ENCODE measurements around the gene ELL2.

ELL2 gene

DNA sequence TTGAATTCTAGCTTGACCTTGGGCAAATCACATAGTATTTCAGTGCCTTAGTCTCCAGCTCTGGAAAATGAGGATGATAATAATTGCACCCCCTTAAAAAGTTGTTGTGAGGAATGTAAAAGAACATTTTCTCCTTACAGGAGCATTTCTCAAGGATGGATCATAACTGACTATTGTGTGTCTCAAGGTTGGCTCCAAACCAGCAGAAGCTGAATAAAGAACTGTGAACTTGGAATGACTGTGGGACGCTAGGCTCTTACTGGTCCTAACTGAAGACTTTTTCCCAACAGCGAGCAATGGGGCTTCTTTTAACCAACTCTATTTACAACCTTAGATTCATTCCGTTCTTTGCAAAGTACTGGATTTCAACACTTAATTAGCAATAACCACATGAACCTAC lies 113.0 kb downstream of the ELL2 start:
- no peak for DNase-seq (ENCODE audit: low read depth)
- no peak overlapping the region for H3K4me3 ChIP-seq (ENCODE audit: low read depth, low read length)
- TF ChIP-seq, protein P1, sequence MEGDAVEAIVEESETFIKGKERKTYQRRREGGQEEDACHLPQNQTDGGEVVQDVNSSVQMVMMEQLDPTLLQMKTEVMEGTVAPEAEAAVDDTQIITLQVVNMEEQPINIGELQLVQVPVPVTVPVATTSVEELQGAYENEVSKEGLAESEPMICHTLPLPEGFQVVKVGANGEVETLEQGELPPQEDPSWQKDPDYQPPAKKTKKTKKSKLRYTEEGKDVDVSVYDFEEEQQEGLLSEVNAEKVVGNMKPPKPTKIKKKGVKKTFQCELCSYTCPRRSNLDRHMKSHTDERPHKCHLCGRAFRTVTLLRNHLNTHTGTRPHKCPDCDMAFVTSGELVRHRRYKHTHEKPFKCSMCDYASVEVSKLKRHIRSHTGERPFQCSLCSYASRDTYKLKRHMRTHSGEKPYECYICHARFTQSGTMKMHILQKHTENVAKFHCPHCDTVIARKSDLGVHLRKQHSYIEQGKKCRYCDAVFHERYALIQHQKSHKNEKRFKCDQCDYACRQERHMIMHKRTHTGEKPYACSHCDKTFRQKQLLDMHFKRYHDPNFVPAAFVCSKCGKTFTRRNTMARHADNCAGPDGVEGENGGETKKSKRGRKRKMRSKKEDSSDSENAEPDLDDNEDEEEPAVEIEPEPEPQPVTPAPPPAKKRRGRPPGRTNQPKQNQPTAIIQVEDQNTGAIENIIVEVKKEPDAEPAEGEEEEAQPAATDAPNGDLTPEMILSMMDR (IDR thresholded peaks at IDR 0.05; ENCODE audit: insufficient read depth, low read depth, low read length, missing control alignments): no peak

DNA sequence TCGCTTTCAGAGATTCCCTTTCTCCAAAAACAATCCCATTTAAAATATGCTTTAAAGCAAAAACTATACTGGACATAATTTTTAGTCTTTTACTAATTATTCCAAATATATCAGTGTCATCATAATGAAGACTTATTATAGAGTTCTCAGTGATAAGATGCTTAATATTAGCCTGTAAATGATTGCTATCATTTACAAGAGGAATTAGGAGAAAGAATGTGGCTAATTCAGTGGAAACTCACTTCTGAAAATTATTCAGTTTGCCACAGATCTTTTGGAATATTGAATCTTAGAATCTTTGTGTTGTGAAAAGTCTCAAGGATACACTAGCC lies 114.4 kb downstream of the ELL2 start:
- DNase-seq (ENCODE audit: low read depth): no peak
- TF ChIP-seq, protein P1 (IDR thresholded peaks at IDR 0.05; ENCODE audit: insufficient read depth, low read depth, low read length, missing control alignments): no peak
- no peak overlapping the region for H3K4me3 ChIP-seq (ENCODE audit: low read depth, low read length)

DNA sequence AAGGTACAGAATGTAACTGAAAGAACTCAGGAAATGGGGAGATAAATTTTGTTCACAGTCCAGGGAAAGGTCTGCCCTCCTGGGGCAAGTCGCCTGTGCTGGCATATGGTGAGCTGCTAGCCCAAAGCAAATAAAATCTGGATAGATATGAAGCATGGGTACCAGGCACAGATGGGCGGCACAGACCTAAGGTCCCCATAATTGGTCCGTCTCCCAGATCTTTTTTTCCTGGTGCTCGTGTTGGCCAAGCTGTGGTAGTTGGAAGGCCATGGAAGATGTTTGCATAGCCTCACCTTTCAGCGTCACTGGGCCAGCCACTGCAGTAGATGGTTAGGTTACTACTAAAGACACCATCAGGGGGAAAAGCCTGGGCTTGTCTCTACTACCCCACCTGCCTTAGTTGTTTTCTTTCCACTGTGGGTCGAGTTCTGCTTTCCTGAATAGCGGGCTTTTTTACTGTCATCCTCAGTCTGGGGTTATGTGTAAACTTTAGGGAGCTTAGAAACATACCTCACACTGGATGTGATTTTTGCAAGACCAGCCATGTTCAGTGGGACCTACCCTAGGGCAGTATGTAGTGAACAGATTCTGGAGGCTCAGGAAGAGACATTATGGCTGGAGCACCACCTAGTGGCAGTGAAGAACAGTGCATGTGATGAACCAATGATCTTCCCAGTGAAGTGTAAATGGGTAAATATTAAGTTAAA lies 114.9 kb downstream of the ELL2 start:
- H3K4me3 ChIP-seq (ENCODE audit: low read depth, low read length): no peak overlapping the region
- TF ChIP-seq, protein P1 (IDR thresholded peaks at IDR 0.05; ENCODE audit: insufficient read depth, low read depth, low read length, missing control alignments): peak; percentile 92
- peak; percentile 83 for DNase-seq (ENCODE audit: low read depth)

DNA sequence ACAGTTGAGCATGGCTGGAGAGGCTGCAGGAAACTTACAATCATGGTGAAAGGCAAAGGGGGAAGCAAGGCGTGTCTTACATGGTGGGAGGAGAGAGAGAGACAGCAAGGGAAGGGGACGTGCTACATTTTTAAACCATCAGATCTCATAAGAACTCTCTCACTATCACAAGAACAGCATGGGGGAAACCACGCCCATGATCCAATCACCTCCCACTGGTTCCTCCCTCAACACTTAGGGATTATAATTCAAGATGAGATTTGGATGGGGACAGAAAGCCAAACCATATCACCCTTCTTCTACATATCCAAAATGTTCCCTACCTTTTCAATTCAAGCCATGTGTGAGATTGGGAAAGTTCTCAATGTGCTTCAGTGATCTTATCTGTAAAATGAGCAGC lies 116.3 kb downstream of the ELL2 start:
- TF ChIP-seq, protein P1 (IDR thresholded peaks at IDR 0.05; ENCODE audit: insufficient read depth, low read depth, low read length, missing control alignments): no peak
- H3K4me3 ChIP-seq (ENCODE audit: low read depth, low read length): no peak overlapping the region
- DNase-seq (ENCODE audit: low read depth): no peak

DNA sequence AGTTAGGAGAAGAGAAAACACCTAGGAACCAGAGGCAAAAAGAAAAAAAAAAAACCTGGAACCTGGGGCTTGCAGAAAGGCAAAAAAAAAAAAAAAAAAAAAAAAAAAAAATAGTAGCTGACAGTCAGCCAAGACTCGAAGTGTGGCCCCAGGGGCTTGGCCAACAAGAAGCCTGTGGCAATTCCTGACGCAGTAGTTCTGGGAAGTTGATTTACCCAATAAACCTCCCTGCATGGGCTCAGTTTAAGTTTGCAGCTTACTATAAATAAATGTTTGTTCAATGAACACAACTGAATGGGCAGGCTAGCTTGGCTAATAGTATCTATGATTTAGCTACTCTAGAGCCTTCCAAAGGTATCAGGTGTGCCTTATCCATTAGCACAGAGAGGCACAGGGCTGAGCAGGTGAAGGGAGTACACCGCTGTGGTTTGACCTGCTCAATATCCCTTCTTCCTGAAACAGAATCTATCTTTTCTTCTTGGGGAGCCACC lies 117.9 kb downstream of the ELL2 start:
- TF ChIP-seq, protein P1 (IDR thresholded peaks at IDR 0.05; ENCODE audit: insufficient read depth, low read depth, low read length, missing control alignments): no peak
- DNase-seq (ENCODE audit: low read depth): no peak
- H3K4me3 ChIP-seq (ENCODE audit: low read depth, low read length): no peak overlapping the region

DNA sequence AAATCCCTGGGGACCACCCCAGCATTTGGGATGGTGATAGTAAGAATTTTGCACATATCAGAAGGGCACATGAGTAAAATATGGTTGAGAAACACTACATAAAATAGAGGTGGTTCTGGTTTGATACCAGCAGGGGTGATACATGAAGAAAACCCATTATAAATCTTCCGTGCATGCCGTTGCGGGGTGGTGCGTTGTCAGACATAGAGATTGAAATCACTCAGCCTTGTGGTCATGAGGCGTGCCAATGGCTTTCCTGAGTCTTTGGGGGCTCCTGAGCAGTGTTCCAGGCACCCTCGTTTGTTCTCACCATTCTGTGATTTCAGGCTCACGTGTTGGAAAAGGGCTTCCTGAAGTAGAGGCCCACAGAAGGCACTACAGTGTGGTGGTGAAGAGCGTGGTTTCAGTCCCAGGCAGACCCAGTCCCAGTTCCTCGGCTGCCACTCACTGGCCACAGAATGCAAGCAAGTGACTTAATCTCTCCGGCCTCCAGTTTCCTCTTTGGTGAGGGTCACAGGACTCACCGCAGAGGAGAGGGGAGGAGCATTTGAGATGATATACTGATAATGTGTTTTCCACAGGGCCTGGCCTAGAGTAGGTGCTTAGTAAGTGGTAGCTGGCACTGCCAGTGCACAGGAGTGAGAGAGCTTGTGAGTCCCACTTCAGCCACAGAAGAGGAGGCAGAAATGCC lies 118.7 kb downstream of the ELL2 start:
- peak; percentile 90 for DNase-seq (ENCODE audit: low read depth)
- no peak overlapping the region for H3K4me3 ChIP-seq (ENCODE audit: low read depth, low read length)
- TF ChIP-seq, protein P1 (IDR thresholded peaks at IDR 0.05; ENCODE audit: insufficient read depth, low read depth, low read length, missing control alignments): peak; percentile 44
